Bone marrow (tissue), 2 donors: ENCODE results near the gene IL1A.
A peak's percentile ranks its signal among the peaks of the same experiment; 100 is the strongest.

Experiments used
- DNase-seq, 2 donors: peaks; one replicate each; lab custom pipeline; 2025; lab: John Stamatoyannopoulos, UW

IL1A gene

GRCh38 chr2:112727276-112728028 lies 56.8 kb downstream of the IL1A start:
- no peak for DNase-seq

- peak; percentile 68 to 89 for DNase-seq
These were observed 57.7 kb downstream of the IL1A start for GRCh38 chr2:112726487-112727190.

- no peak for DNase-seq
These were observed 58.5 kb downstream of the IL1A start for GRCh38 chr2:112725545-112726457.

GRCh38 chr2:112724591-112725525 lies 59.4 kb downstream of the IL1A start:
- DNase-seq = peak in 1 of 2 donors; percentile 40

- no peak for DNase-seq
These were observed 60.3 kb downstream of the IL1A start for GRCh38 chr2:112723995-112724394.
